CD8-positive, alpha-beta memory T cell (primary cell): ENCODE data around the gene GJB1. TPM values are rescaled to one million over a fixed set of nuclear protein-coding genes. Genes with fewer than 3 reads are reported as not detected.
"Not testable (repeated sequence)": the region's sequence is repeated elsewhere in the genome, so short reads cannot be mapped to it uniquely, and the experiment has no call there.

Experiments used
- CTCF ChIA-PET: fragments of 350-600 bp; sonication (Branson Sonifier 250); formaldehyde crosslinking; loops from one replicate; lab custom pipeline; 2021; ENCODE audit warnings: antibody characterized with exemption; lab: Charles Lee
- POLR2A ChIA-PET: fragments of 350-600 bp; sonication (Branson Sonifier 250); formaldehyde crosslinking; loops from one replicate; lab custom pipeline; 2021; ENCODE audit warnings: antibody characterized with exemption; lab: Charles Lee
- DNase-seq, 5 donors: peaks; one replicate each; pipeline versions ENCODE4 v3.0.0 to v3.0.0-alpha.2; 2020 to 2022; ENCODE audit warnings: mixed read lengths in 1 of 5
- H3K27ac ChIP-seq: one replicate; pipeline ENCODE4 v1.7.0; 2013; ENCODE audit warnings: low read depth, mild to moderate bottlenecking, low read length, moderate library complexity
- H3K27me3 ChIP-seq: 2 replicates; pipeline ENCODE4 v1.7.0; 2013; ENCODE audit warnings: low read length, mild to moderate bottlenecking; ENCODE audit not compliant: insufficient read depth, poor library complexity, severe bottlenecking
- H3K36me3 ChIP-seq: 2 replicates; pipeline ENCODE4 v1.7.0; 2013; ENCODE audit warnings: mild to moderate bottlenecking, low read length, moderate library complexity; ENCODE audit not compliant: insufficient read depth
- H3K4me1 ChIP-seq: 2 replicates; pipeline ENCODE4 v1.7.0; 2013; ENCODE audit warnings: mild to moderate bottlenecking, low read length, moderate library complexity; ENCODE audit not compliant: insufficient read depth
- H3K4me3 ChIP-seq: 2 replicates; pipeline ENCODE4 v1.7.0; 2013; ENCODE audit warnings: mild to moderate bottlenecking, low read length
- H3K9me3 ChIP-seq: 2 replicates; pipeline ENCODE4 v1.7.0; 2013; ENCODE audit warnings: mild to moderate bottlenecking, low read length
- H3K27ac Mint-ChIP-seq, 8 donors: one replicate each; pipeline ENCODE4 v1.8.0; 2020 to 2021; ENCODE audit warnings: mixed read lengths in 8 of 8, mild to moderate bottlenecking in 6 of 8, inconsistent platforms in 3 of 8, moderate library complexity in 3 of 8
- H3K27me3 Mint-ChIP-seq, 2 donors: one replicate each; pipeline ENCODE4 v1.8.0; 2020 to 2021; ENCODE audit warnings: mixed read lengths in 2 of 2, mild to moderate bottlenecking in 1 of 2, moderate library complexity in 1 of 2
- H3K36me3 Mint-ChIP-seq, 3 donors: one replicate each; pipeline ENCODE4 v1.8.0; 2020 to 2021; ENCODE audit warnings: mixed read lengths in 3 of 3, inconsistent platforms in 1 of 3, mild to moderate bottlenecking in 1 of 3
- H3K4me1 Mint-ChIP-seq, 3 donors: one replicate each; pipeline ENCODE4 v1.8.0; 2020 to 2021; ENCODE audit warnings: mixed read lengths in 3 of 3, inconsistent platforms in 1 of 3, mild to moderate bottlenecking in 1 of 3
- H3K4me3 Mint-ChIP-seq, 7 donors: one replicate each; pipeline ENCODE4 v1.8.0; 2020 to 2021; ENCODE audit warnings: mixed read lengths in 7 of 7, mild to moderate bottlenecking in 6 of 7, moderate library complexity in 4 of 7, inconsistent platforms in 2 of 7
- H3K9me3 Mint-ChIP-seq, 5 donors: one replicate each; pipeline ENCODE4 v1.8.0; 2020 to 2022; ENCODE audit warnings: mixed read lengths in 5 of 5, mild to moderate bottlenecking in 3 of 5, moderate library complexity in 2 of 5, inconsistent platforms in 1 of 5
- polyA plus RNA-seq: library from polyadenylated mRNA; unstranded; fragments of 300-500 nt; fragmentation: Illumina TruSeq; gene quantifications from one replicate; pipeline ENCODE4 v1.2.3, GENCODE V29; 2021
- total RNA-seq, 2 experiments: library from RNA; stranded (reverse); gene quantifications; one replicate each; pipeline ENCODE4 v1.2.3, GENCODE V29; 2021

GJB1 gene
- total RNA-seq = not detected
- polyA plus RNA-seq = not detected

- Mint-ChIP-seq H3K27me3 (peaks cover 0 to 15% of the 10 kb centered on the region in 2 donors), H3K27ac (no peak within 1 kb of the TSS), H3K9me3 (no peaks in the 10 kb centered on the region), H3K36me3 (no peaks in the 10 kb centered on the region), H3K4me3 (no peak within 1 kb of the TSS), H3K4me1 (no peaks in the 10 kb centered on the region)
- ChIA-PET CTCF (no interaction called here), POLR2A (no interaction called here)
- no peak for DNase-seq
- H3K27ac ChIP-seq = no peak within 1 kb of the TSS
- no peaks in the 10 kb centered on the region for H3K9me3 ChIP-seq
- H3K27me3 ChIP-seq = no peaks in the 10 kb centered on the region
- no peak within 1 kb of the TSS for H3K4me3 ChIP-seq
- H3K36me3 ChIP-seq = no peaks in the 10 kb centered on the region
- H3K4me1 ChIP-seq = no peaks in the 10 kb centered on the region
These were observed at the start of gene GJB1 for GRCh38 chrX:71222929-71223328. TSS of gene GJB1 (plus strand) at chrX:71223224. CDS start at chrX:71223708, 484 bp downstream.

GRCh38 chrX:71173440-71173839 lies 49.6 kb upstream of the GJB1 start:
- POLR2A ChIA-PET = interaction anchor here (0.6 kb wide), 1 partner anchor 29 kb away, joined by 5 read pairs; no protein-coding TSS in a partner anchor

GRCh38 chrX:71174795-71175194 lies 48.2 kb upstream of the GJB1 start:
- H3K4me3 Mint-ChIP-seq = no peak overlapping the region
- DNase-seq = no peak
- Histone ChIP-seq H3K9me3 (no peaks in the 10 kb centered on the region), H3K27ac (no peak overlapping the region), H3K4me1 (no peaks in the 10 kb centered on the region), H3K4me3 (no peak overlapping the region), H3K27me3 (no peaks in the 10 kb centered on the region), H3K36me3 (no peaks in the 10 kb centered on the region)
- ChIA-PET POLR2A (no interaction called here), CTCF (interaction anchor here (1.1 kb wide), 1 partner anchor 72 kb away, joined by 3 read pairs; no protein-coding TSS in a partner anchor)
- no peak overlapping the region for H3K27ac Mint-ChIP-seq
- no peaks in the 10 kb centered on the region for H3K9me3 Mint-ChIP-seq
- H3K36me3 Mint-ChIP-seq = peaks cover 0 to 43% (median 4%) of the 10 kb centered on the region in 3 donors
- peaks cover 0 to 7% of the 10 kb centered on the region in 2 donors for H3K27me3 Mint-ChIP-seq
- H3K4me1 Mint-ChIP-seq = peaks cover 8 to 16% (median 11%) of the 10 kb centered on the region in 3 donors

More at GRCh38 chrX:71173440-71173839, 49.6 kb upstream of the GJB1 start:
- Histone ChIP-seq H3K36me3 (no peaks in the 10 kb centered on the region), H3K27me3 (no peaks in the 10 kb centered on the region), H3K4me3 (no peak overlapping the region), H3K4me1 (no peaks in the 10 kb centered on the region), H3K27ac (no peak overlapping the region), H3K9me3 (no peaks in the 10 kb centered on the region)
- DNase-seq = no peak
- H3K4me1 Mint-ChIP-seq = peaks cover 0 to 9% (median 8%) of the 10 kb centered on the region in 3 donors
- CTCF ChIA-PET = interaction anchor here (1.5 kb wide), 1 partner anchor 204 kb away, joined by 3 read pairs; no protein-coding TSS in a partner anchor
- H3K27ac Mint-ChIP-seq = no peak overlapping the region
- H3K9me3 Mint-ChIP-seq = no peaks in the 10 kb centered on the region
- peaks cover 0 to 40% (median 4%) of the 10 kb centered on the region in 3 donors for H3K36me3 Mint-ChIP-seq
- H3K4me3 Mint-ChIP-seq = no peak overlapping the region
- peaks cover 0 to 7% of the 10 kb centered on the region in 2 donors for H3K27me3 Mint-ChIP-seq

GRCh38 chrX:71175531-71175930 lies 47.5 kb upstream of the GJB1 start:
- H3K4me1 ChIP-seq = no peaks in the 10 kb centered on the region
- ChIA-PET CTCF (interaction anchor here (1.1 kb wide), 1 partner anchor 44 kb away, joined by 3 read pairs; no protein-coding TSS in a partner anchor), POLR2A (no interaction called here)
- H3K4me3 ChIP-seq = no peak overlapping the region
- H3K27me3 ChIP-seq = no peaks in the 10 kb centered on the region
- no peaks in the 10 kb centered on the region for H3K9me3 ChIP-seq
- H3K4me1 Mint-ChIP-seq = peaks cover 8 to 16% (median 9%) of the 10 kb centered on the region in 3 donors
- no peak for DNase-seq
- H3K4me3 Mint-ChIP-seq = no peak overlapping the region
- peaks cover 0 to 43% (median 4%) of the 10 kb centered on the region in 3 donors for H3K36me3 Mint-ChIP-seq
- H3K36me3 ChIP-seq = no peaks in the 10 kb centered on the region
- no peak overlapping the region for H3K27ac Mint-ChIP-seq
- H3K9me3 Mint-ChIP-seq = no peaks in the 10 kb centered on the region
- peaks cover 0 to 5% of the 10 kb centered on the region in 2 donors for H3K27me3 Mint-ChIP-seq
- no peak overlapping the region for H3K27ac ChIP-seq

- no peaks in the 10 kb centered on the region for H3K9me3 ChIP-seq
- no peaks in the 10 kb centered on the region for H3K4me1 ChIP-seq
- no peak for DNase-seq
- no peak overlapping the region for H3K27ac ChIP-seq
- no peaks in the 10 kb centered on the region for H3K36me3 ChIP-seq
- CTCF ChIA-PET = no interaction called here
- H3K4me3 ChIP-seq = no peak overlapping the region
- H3K27me3 ChIP-seq = no peaks in the 10 kb centered on the region
- Mint-ChIP-seq H3K27ac (peak overlapping the region in 1 of 8 donors; percentile 5), H3K27me3 (peaks cover 0 to 7% of the 10 kb centered on the region in 2 donors), H3K4me3 (no peak overlapping the region), H3K4me1 (peaks cover 5 to 17% (median 15%) of the 10 kb centered on the region in 3 donors), H3K36me3 (peaks cover 0 to 44% (median 4%) of the 10 kb centered on the region in 3 donors), H3K9me3 (no peaks in the 10 kb centered on the region)
- POLR2A ChIA-PET = no interaction called here
These were observed 45.7 kb upstream of the GJB1 start for GRCh38 chrX:71177327-71177726.

- Mint-ChIP-seq H3K4me1 (peaks cover 8 to 23% (median 21%) of the 10 kb centered on the region in 3 donors), H3K27ac (peak overlapping the region in 6 of 8 donors; percentile 42 to 94 (median 79)), H3K27me3 (peaks cover 0 to 7% of the 10 kb centered on the region in 2 donors), H3K4me3 (peak overlapping the region in 1 of 7 donors; percentile 42), H3K9me3 (no peaks in the 10 kb centered on the region), H3K36me3 (peaks cover 0 to 35% (median 2%) of the 10 kb centered on the region in 3 donors)
- ChIA-PET CTCF (interaction anchor here (0.9 to 1.2 kb wide), 3 partner anchors 60 to 209 kb away, joined by 3 read pairs; no protein-coding TSS in a partner anchor), POLR2A (no interaction called here)
- Histone ChIP-seq H3K36me3 (no peaks in the 10 kb centered on the region), H3K27ac (no peak overlapping the region), H3K27me3 (no peaks in the 10 kb centered on the region), H3K4me3 (no peak overlapping the region), H3K4me1 (peaks cover 6% of the 10 kb centered on the region), H3K9me3 (no peaks in the 10 kb centered on the region)
- peak; percentile 7 to 54 (median 24) for DNase-seq
These were observed 44.1 kb upstream of the GJB1 start for GRCh38 chrX:71178908-71179307.

- not testable (repeated sequence) for H3K27me3 Mint-ChIP-seq
- H3K4me3 Mint-ChIP-seq = peak overlapping the region in 5 of 7 donors; percentile 22 to 95 (median 48)
These were observed 42.3 kb upstream of the GJB1 start for GRCh38 chrX:71180579-71181265.

More at GRCh38 chrX:71180579-71181265, 42.3 kb upstream of the GJB1 start:
- not testable (repeated sequence) for H3K9me3 Mint-ChIP-seq, H3K4me3 ChIP-seq, H3K4me1 ChIP-seq, DNase-seq, H3K9me3 ChIP-seq, H3K27me3 ChIP-seq, H3K27ac ChIP-seq, H3K36me3 ChIP-seq
- Mint-ChIP-seq H3K27ac (peak overlapping the region in 6 of 8 donors; percentile 23 to 51 (median 44)), H3K36me3 (peaks cover 0 to 30% (median 0%) of the 10 kb centered on the region in 3 donors), H3K4me1 (peaks cover 8 to 27% (median 23%) of the 10 kb centered on the region in 3 donors)
- POLR2A ChIA-PET = interaction anchor here (0.7 to 2.2 kb wide), 6 partner anchors 69 to 411 kb away, joined by 3 to 24 read pairs (median 7); partner anchors contain the start of genes IL2RG and TAF1
- CTCF ChIA-PET = interaction anchor here (0.7 to 2.8 kb wide), 4 partner anchors 17 to 103 kb away, joined by 3 to 11 read pairs (median 4); partner anchors contain the start of gene NONO
